ENCODE measurements around the gene NPW.

NPW gene

DNA sequence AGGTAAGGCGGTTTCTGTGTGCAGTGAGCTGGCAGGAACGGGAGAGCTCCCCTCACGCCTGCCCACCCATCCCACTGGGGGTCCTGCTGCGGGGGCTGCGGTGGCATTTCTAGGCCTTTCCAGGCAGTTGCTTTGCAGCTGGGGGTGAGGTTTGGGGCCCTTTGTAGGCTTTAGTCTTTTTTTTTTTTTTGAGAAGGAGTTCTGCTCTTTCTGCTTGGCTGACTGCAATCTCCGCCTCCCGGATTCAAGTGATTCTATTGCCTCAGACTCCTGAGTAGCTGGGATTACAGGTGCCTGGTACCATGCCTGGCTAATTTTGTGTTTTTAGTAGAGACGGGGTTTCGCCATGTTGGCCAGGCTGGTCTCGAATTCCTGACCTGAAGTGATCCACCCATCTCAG, 39.3 kb downstream of the NPW start:
- DNase-seq (ENCODE audit: extremely low read depth, insufficient read length), result no peak
- no peak overlapping the region for H3K4me3 ChIP-seq (replicated peaks; ENCODE audit: low read depth, low read length)
- H3K27me3 ChIP-seq (replicated peaks; ENCODE audit: control insufficient read depth, insufficient read depth, low read length), result no peaks in the 10 kb centered on the region
- peaks cover 18% of the 10 kb centered on the region for H3K36me3 ChIP-seq (ENCODE audit: control insufficient read depth, insufficient read depth, low read length)
- TF ChIP-seq CTCF (IDR thresholded peaks at IDR 0.05; ENCODE audit: insufficient read depth, low read length, poor library complexity, severe bottlenecking), result no peak

- Histone ChIP-seq H3K27me3 (replicated peaks; ENCODE audit: control insufficient read depth, insufficient read depth, low read length) (no peaks in the 10 kb centered on the region), H3K4me3 (replicated peaks; ENCODE audit: low read depth, low read length) (no peak overlapping the region), H3K36me3 (ENCODE audit: control insufficient read depth, insufficient read depth, low read length) (peaks cover 19% of the 10 kb centered on the region)
- TF ChIP-seq CTCF (IDR thresholded peaks at IDR 0.05; ENCODE audit: insufficient read depth, low read length, poor library complexity, severe bottlenecking), result no peak
- no peak for DNase-seq (ENCODE audit: extremely low read depth, insufficient read length)
These were observed 40.8 kb downstream of the NPW start for GRCh38 chr16:2060346-2060745.

- no peaks in the 10 kb centered on the region for H3K27me3 ChIP-seq (replicated peaks; ENCODE audit: control insufficient read depth, insufficient read depth, low read length)
- peaks cover 26% of the 10 kb centered on the region for H3K36me3 ChIP-seq (ENCODE audit: control insufficient read depth, insufficient read depth, low read length)
- DNase-seq (ENCODE audit: extremely low read depth, insufficient read length), result no peak
- TF ChIP-seq CTCF (IDR thresholded peaks at IDR 0.05; ENCODE audit: insufficient read depth, low read length, poor library complexity, severe bottlenecking), result no peak
- H3K4me3 ChIP-seq (replicated peaks; ENCODE audit: low read depth, low read length), result no peak overlapping the region
These were observed 41.4 kb downstream of the NPW start for GRCh38 chr16:2061023-2061422.

DNA sequence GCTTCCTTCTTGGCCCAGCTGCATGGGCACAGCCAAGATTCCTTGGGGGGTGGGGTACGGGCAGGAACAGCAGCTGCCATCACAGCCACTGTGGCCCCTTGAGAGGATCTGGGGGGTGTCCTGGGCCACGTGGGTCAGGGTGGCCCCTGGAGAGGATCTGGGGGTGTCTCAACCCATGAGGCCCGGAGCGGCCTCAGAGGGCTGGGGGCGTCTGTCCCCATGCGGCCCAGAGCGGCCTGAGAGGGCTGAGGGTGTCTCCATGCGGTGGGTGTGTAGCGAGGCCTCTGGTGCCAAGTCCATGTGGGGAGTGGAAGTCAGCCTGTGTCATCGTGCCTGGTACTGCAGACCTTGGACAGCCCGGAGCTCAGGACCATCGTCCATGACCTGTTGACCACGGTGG, 41.9 kb downstream of the NPW start:
- H3K36me3 ChIP-seq (ENCODE audit: control insufficient read depth, insufficient read depth, low read length), result peaks cover 29% of the 10 kb centered on the region
- no peak for TF ChIP-seq CTCF (IDR thresholded peaks at IDR 0.05; ENCODE audit: insufficient read depth, low read length, poor library complexity, severe bottlenecking)
- H3K4me3 ChIP-seq (replicated peaks; ENCODE audit: low read depth, low read length), result no peak overlapping the region
- DNase-seq (ENCODE audit: extremely low read depth, insufficient read length), result no peak
- no peaks in the 10 kb centered on the region for H3K27me3 ChIP-seq (replicated peaks; ENCODE audit: control insufficient read depth, insufficient read depth, low read length)

- Histone ChIP-seq H3K4me3 (replicated peaks; ENCODE audit: low read depth, low read length) (no peak overlapping the region), H3K36me3 (ENCODE audit: control insufficient read depth, insufficient read depth, low read length) (peaks cover 26% of the 10 kb centered on the region), H3K27me3 (replicated peaks; ENCODE audit: control insufficient read depth, insufficient read depth, low read length) (no peaks in the 10 kb centered on the region)
- TF ChIP-seq CTCF (IDR thresholded peaks at IDR 0.05; ENCODE audit: insufficient read depth, low read length, poor library complexity, severe bottlenecking), result no peak
- DNase-seq (ENCODE audit: extremely low read depth, insufficient read length), result no peak
These were observed 43.2 kb downstream of the NPW start for GRCh38 chr16:2062801-2063200.

- no peak for TF ChIP-seq CTCF (IDR thresholded peaks at IDR 0.05; ENCODE audit: insufficient read depth, low read length, poor library complexity, severe bottlenecking)
- Histone ChIP-seq H3K36me3 (ENCODE audit: control insufficient read depth, insufficient read depth, low read length) (peaks cover 26% of the 10 kb centered on the region), H3K4me3 (replicated peaks; ENCODE audit: low read depth, low read length) (no peak overlapping the region), H3K27me3 (replicated peaks; ENCODE audit: control insufficient read depth, insufficient read depth, low read length) (no peaks in the 10 kb centered on the region)
- no peak for DNase-seq (ENCODE audit: extremely low read depth, insufficient read length)
These were observed 44.3 kb downstream of the NPW start for GRCh38 chr16:2063861-2064260.

All from GM06990 (cell line).